OCI-LY7 (cell line): ENCODE results near the gene ANKLE2.

Source experiments
- EZH2phosphoT487 ChIP-seq: fragments of 200-600 bp; sonication (generic); IDR thresholded peaks from 2 replicates; pipeline ENCODE4 v1.6.1; 2018; ENCODE audit warnings: low read depth, borderline replicate concordance, mild to moderate bottlenecking, mixed run types, antibody characterized with exemption, low read length, moderate library complexity, mixed read lengths
- TF ChIP-seq, protein P1 (sequence below): fragments of 200-600 bp; sonication (generic); conservative IDR thresholded peaks from 2 replicates; pipeline ENCODE4 v1.5.1; 2014; ENCODE audit warnings: mild to moderate bottlenecking, antibody characterized with exemption, low read length, moderate library complexity, mixed read lengths

- TF ChIP-seq, protein P1, sequence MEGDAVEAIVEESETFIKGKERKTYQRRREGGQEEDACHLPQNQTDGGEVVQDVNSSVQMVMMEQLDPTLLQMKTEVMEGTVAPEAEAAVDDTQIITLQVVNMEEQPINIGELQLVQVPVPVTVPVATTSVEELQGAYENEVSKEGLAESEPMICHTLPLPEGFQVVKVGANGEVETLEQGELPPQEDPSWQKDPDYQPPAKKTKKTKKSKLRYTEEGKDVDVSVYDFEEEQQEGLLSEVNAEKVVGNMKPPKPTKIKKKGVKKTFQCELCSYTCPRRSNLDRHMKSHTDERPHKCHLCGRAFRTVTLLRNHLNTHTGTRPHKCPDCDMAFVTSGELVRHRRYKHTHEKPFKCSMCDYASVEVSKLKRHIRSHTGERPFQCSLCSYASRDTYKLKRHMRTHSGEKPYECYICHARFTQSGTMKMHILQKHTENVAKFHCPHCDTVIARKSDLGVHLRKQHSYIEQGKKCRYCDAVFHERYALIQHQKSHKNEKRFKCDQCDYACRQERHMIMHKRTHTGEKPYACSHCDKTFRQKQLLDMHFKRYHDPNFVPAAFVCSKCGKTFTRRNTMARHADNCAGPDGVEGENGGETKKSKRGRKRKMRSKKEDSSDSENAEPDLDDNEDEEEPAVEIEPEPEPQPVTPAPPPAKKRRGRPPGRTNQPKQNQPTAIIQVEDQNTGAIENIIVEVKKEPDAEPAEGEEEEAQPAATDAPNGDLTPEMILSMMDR: no peak
- TF ChIP-seq EZH2phosphoT487: no peak
Measured at GRCh38 chr12:132710405-132711079, 51.1 kb downstream of the ANKLE2 start, which contains the start of gene PGAM5.
